Fibroblast of the aortic adventitia (primary cell): ENCODE data around the gene CDH23. TPM values are rescaled to one million over a fixed set of nuclear protein-coding genes. Genes with fewer than 3 reads are reported as not detected.

ENCODE experiments used
- DNase-seq: peaks from one replicate; pipeline ENCODE4 v3.0.0-alpha.2; 2010; ENCODE audit warnings: low read depth
- H3K4me3 ChIP-seq: 2 replicates; pipeline ENCODE4 v1.5.1; 2011; ENCODE audit warnings: low read depth, mild to moderate bottlenecking, control low read depth, low read length, moderate library complexity
- total RNA-seq: library from RNA; depleted of rRNA; stranded (reverse); fragments of >200 nt; gene quantifications from 2 replicates; pipeline ENCODE4 v1.2.3, GENCODE V29; 2012; ENCODE audit warnings: low replicate concordance
- TF ChIP-seq, protein P1 (sequence below): IDR thresholded peaks from 2 replicates; pipeline ENCODE4 v1.5.1; 2011; ENCODE audit warnings: mild to moderate bottlenecking, low read length, control low read depth, inconsistent platforms; ENCODE audit not compliant: insufficient read depth

The CDH23 gene
- total RNA-seq = 0.25 and 0.27 TPM in 2 replicates

DNA sequence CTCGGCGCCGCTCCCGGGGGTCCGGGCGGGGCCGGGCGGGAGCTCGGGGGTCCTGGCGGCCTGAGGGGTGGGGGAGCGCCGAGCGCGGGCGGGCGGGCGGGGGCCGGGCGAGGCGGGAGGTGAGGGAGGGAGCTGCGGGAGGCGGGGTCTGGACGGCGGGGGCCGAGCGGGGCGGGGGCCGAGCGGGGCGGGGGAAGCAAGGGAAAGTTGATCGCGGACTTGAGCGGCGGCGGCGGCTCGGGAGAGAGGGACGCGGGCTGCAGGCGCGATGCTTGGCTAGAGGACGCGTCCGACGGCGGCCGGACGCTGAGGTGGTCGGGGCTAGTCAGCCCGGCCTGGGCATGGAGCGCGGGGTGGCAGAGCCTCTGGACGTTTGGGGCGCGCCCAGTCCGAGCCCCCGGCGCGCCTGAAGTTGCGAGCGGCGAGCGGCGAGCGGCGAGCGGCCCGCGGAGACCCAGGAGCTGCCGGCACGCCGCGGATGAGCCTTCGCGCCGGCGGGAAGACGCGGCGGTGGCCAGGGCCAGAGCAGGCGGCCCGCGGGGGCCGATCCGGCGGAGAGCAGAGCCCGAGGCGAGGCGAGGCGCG lies at the start of gene CDH23:
TSS of gene CDH23 (plus strand) at position 210 of the 585 bp plus-strand sequence. CDS start 42,912 bp downstream, outside the sequence.
- H3K4me3 ChIP-seq = no peak within 1 kb of the TSS
- DNase-seq = no peak
- TF ChIP-seq, protein P1, sequence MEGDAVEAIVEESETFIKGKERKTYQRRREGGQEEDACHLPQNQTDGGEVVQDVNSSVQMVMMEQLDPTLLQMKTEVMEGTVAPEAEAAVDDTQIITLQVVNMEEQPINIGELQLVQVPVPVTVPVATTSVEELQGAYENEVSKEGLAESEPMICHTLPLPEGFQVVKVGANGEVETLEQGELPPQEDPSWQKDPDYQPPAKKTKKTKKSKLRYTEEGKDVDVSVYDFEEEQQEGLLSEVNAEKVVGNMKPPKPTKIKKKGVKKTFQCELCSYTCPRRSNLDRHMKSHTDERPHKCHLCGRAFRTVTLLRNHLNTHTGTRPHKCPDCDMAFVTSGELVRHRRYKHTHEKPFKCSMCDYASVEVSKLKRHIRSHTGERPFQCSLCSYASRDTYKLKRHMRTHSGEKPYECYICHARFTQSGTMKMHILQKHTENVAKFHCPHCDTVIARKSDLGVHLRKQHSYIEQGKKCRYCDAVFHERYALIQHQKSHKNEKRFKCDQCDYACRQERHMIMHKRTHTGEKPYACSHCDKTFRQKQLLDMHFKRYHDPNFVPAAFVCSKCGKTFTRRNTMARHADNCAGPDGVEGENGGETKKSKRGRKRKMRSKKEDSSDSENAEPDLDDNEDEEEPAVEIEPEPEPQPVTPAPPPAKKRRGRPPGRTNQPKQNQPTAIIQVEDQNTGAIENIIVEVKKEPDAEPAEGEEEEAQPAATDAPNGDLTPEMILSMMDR = no peak

DNA sequence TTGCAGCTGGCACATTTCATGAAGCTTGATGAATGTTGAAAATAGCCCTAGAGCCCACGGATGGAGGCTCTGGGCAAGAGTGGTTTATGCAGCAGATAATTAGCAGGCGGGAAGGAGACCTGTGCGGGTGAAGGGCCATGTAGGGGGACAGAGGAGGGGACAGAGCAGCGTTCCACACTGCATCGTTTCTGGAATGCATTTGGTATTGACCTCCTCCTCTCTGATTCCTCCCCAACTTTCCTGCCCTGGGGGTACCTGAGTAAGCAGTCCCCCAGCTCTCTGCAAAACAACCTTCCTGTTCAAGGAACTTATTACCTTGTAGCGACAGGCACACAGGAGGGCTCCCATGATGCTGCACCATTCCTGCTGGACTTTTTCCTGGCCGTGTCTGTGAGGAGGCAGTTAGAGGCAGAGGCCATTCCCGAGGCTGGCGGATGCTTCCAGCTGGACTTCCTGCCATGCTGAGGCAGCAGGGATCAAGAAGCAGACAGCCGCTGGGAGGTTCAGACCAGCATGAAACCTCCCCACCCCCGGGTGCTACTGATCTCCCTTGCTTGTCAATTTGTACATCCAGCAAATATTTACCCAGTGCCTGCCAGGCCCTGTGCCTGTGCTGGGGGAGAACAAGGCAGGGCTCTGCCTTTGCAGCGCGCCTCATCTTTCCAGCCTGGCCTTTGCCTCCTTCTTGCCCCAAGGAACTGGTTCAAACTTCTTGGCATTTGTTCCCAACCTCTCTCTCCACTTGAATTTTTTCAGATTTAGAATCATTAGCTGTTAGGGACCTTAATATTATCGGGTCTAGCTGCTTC lies 48.9 kb upstream of the CDH23 start:
- no peak for DNase-seq
- TF ChIP-seq, protein P1 = no peak
- H3K4me3 ChIP-seq = no peak overlapping the region

DNA sequence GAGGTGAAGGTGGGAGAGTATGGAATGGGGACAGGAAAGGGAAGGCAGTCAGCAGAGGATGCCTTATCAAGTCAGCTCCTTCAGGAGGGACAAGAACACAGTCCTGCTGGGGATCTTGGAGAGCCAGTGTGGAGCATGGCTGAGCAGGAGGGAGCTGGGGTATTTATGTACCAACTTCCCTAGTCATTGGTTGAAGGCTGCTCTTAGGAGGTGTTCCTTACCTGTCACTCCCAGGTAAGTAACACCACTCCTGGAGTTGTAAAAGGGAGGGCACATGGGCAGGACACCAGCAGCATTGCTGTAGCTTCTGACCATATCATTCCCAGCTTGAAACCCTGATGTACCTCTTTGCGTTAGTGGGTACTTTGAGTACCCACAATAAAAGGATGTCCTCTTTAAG lies 47.9 kb upstream of the CDH23 start:
- no peak overlapping the region for H3K4me3 ChIP-seq
- DNase-seq = no peak
- TF ChIP-seq, protein P1 = no peak

DNA sequence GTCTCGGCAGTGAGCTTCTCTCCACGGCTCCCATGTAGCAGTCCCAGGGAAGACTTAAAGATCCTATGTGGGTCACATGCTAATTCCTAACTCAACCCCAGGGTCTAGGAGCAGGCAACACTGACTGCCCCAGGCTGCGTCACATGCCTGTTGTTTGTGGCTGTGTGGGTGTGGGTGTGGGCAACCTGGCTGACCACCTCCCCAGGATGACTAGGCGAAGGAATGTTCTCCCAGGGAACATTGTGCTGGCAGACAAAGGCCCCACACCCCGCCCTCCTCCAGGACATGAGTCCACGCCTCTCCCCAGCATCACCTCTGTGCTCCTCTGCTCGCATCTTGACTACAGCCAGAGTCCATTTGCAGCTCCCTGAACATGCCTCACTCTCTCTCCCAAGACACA lies 47.3 kb upstream of the CDH23 start:
- DNase-seq = no peak
- TF ChIP-seq, protein P1 = no peak
- H3K4me3 ChIP-seq = no peak overlapping the region

DNA sequence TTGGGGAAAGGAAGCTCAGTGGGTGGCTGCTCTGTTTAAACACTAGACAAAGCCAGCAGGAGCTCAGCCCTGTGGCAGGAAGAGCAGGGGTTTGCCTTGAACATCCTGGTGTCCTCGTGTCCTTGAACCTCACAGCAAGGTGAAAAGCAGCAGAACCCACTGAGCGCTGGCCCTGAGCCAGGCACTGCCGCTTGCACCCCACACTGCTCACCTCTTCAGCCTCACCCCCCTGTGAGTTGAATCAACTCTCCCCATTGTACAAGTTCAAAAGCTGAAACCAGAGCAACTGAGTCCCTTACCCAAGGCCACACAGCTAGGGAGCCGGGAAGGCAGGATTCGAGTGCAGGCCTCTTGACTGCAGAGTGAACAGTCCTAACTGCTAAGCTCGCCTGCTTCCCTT lies 45.6 kb upstream of the CDH23 start:
- TF ChIP-seq, protein P1 = no peak
- no peak for DNase-seq
- H3K4me3 ChIP-seq = no peak overlapping the region

DNA sequence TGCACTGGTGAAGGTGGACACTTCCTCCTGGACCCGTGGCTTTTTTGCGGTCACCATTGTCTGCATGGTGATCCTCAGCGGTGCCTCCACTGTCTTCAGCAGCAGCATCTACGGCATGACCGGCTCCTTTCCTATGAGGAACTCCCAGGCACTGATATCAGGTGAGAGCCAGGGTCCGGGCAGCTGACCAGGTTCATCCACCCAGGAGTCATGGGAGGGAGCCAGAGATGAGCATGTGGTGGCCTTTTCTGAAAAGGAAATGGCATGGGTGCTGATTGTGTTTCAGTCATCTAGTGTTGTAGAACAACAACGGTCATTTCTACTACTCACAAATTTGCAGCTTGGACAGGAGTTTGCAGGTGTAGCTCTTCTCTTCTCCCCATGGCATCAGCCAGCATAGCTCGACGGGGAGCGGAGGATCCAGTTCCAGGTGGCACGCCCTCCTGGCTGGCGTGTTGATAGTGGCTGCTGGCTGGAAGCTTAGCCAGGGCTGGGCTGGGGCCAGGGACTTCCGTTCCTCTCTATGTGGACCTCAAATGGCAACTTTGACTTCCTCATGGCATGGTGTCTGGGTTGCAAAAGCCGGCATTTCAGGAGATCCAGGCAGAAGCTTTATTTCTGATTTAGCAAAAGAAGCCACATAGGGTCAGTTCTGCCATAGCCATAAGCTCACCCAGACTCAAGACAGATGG lies 44.9 kb upstream of the CDH23 start:
- TF ChIP-seq, protein P1 = no peak
- H3K4me3 ChIP-seq = no peak overlapping the region
- no peak for DNase-seq
